DOHH2 (cell line): ENCODE results near the gene SMARCD3.

Source experiments
- CTCF ChIP-seq: fragments of 200-600 bp; sonication (generic); IDR thresholded peaks from one replicate; pipeline ENCODE4 v1.5.1; 2014; ENCODE audit warnings: antibody characterized with exemption, mild to moderate bottlenecking, low read depth, low read length; ENCODE audit not compliant: poor library complexity, severe bottlenecking
- EZH2phosphoT487 ChIP-seq: fragments of 200-600 bp; sonication (generic); IDR thresholded peaks from 2 replicates; pipeline ENCODE4 v1.6.1; 2017; ENCODE audit warnings: borderline replicate concordance, mild to moderate bottlenecking, antibody characterized with exemption, low read length, moderate library complexity, mixed read lengths

GRCh38 chr7:151250181-151251132 is 2.0 kb upstream of the SMARCD3 start:
- TF ChIP-seq EZH2phosphoT487 (peak; percentile 69; the same call in 1 of the 2 replicates), CTCF (no peak)
